Measurements from ENCODE around the gene ASTN2.

Gene ASTN2

DNA sequence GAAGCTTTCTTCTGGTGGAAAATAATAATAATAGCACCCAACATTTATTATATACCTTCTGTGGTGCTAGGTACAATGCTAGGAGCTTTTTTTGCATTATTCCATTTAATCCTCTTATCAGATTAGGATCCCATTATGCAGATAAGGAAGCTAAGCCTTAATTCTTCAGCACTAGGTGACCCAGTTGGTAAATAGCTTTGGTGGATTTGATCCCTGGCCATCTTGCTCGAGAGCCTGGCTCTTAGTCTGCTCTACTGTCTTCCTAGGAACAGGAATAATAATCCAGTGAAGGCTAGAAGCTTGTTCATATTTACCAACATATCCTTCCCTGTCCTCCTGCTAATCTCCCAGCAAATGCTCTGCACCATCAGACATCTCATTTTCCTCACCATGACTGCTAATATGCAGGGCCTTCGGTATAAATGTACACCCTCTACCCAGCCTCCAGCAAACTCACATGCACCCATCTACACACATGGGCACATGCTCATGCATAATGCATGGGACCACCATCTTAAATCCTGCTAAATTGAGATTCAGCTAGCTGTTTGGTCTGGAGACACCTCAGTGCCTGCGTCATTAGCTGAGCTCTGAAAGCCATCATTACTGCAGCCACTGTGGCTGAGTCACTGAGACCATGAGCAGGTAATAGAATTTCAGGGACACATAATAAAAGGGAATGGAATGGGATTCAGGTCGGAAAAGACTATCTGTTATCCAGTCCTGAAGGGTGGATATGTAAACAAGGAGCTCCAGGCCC, 640.3 kb downstream of the ASTN2 start:
- no peak for DNase-seq

DNA sequence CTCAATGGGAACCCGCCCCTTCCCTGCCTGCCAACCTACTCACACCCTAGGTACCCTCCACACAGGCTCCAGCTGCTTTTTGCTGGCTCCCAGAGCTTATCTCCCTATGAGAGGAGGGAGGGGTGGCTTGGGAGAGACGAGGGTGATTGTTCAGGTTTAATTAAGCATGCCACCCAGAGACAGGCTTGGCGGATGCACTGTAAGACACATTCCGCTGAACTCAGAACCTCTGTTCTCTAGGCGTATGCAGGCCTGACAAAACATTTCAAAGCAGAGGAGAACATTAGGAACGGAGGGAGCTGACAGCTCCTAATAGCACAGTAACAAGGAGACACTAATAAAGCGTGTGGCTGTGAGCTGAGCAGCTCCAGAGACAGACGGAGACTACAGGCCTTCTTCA, 647.6 kb downstream of the ASTN2 start:
- no peak for DNase-seq

DNA sequence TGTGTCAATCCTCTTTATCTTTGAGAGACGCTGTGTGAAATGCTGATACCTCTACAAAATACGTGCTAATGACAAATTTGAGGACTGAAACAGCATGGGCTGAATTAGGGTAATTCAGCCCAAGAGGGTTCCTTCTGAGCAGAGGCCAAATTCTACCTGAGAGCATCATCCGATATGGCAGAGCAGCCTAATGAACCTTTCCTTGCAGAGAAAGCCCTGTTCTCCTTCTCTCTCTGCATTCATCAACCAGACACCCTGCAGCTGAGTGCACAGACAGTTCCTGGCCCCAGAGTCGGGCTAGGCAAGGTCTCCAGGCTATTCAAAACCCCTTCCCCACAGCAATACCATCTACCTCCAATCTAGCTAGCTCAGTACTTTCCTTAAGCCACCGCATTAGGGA, 649.8 kb downstream of the ASTN2 start:
- no peak for DNase-seq

DNA sequence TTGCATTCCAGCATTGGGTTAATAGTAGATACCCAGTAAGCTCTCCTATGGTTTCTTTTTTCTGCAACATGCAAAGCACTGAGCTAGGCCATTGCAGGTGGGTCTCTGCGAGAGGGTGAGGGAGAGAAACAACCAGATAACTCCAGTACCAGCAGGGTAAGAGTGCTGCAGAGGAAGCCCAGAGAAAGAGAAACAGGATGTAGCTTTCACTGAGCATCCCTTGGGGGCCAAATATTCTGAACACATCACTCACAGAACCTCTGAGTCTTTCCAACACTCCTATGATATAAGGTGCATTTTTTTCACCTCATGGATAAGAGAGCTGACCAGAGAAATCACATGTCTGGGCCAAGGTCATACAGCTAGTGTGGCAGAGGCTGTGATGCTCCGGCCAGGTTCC, 651.1 kb downstream of the ASTN2 start:
- DNase-seq, result no peak

DNA sequence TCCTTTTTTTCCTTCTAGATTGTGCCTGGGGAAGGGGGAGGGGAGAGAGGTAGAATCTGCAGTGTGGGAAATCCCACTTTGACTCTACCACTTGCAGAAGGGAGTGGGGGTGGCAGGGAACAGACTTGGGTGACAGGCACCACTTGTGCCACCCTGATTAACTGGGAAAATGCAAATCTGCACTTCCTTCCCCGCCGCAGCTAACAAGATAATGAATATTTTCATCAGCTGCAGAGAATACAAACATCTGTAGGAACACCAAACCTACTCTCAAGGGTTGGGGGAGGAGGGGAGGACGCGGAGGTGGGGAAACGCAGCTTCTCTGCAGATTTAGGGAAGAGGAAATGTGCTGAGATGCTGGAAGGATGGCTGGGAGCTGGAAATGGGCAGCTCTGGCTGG, 654.2 kb downstream of the ASTN2 start:
- DNase-seq, result no peak

DNA sequence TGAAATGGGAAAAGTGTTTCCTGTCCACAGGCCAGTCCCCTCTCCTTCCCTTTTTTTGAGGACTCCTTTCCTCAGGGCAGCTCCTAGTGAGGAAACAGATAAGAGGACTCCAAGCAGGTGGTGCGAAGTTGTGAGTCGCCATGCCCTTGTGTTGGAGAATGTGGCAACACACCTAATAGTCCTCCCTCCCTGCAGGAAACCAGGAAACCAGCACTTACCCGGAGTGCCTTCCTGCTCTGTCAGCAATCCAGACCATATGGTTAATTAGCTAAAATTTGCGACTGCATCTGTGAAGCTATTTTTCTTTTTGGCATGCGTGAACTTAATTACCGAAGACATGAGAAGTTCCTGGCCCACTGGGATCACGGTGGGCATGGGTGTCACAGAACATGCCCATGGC, 657.8 kb downstream of the ASTN2 start:
- DNase-seq, result no peak

DNA sequence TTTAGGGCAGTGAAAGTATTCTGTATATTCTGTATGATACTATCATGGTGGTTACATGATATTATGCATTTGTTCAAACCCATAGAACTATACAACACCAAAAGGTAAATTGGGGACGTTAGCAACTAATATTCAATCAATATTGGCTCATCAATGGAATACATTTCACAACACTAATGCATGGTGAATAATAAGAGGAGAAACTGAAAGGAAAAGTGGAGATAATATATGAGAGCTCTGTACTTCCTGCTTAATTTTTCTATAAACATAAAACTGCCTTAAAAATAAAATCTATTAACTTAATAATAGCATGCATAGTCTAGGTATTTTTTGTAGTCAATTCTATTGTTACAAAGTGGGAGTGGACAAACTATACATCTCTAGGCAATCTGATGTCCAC, 661.5 kb downstream of the ASTN2 start:
- no peak for DNase-seq

DNA sequence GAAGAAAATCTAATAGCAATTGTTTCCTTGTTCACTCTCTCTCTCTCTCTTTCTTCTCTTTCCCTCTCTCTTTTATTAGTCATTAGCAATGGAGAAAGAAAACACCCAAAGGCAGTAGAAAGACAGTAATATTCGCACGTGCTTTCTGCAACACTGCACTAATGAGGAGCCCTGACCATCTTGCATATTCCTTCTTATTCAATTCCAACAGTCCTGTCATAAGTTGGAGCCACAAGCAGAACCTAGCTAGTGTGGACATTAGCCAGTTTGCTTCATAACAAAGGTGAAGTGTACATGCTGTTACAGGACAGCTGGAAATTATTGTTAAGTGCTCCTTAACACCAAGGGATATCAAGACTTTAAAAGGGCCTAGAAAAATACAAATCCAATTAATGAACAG, 664.3 kb downstream of the ASTN2 start:
- DNase-seq, result no peak

DNA sequence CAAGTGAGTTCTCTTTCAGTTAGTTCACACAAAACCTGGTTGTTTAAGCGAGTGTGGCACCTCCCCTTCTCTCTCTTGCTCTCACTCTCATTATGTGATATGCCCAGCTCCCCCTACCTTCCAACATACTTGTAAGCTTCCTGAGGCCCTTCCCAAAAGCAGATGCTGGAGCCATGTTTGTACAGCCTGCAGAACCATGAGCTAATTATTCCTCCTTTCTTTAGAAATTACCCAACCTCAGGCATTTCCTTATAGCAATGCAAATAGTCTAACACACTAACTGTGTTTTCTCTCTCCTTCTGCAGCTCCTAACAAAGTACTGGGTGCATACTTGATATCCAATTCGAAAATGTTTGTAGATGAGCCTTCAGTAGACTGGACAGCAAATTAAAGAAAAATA, 665.1 kb downstream of the ASTN2 start:
- no peak for DNase-seq

DNA sequence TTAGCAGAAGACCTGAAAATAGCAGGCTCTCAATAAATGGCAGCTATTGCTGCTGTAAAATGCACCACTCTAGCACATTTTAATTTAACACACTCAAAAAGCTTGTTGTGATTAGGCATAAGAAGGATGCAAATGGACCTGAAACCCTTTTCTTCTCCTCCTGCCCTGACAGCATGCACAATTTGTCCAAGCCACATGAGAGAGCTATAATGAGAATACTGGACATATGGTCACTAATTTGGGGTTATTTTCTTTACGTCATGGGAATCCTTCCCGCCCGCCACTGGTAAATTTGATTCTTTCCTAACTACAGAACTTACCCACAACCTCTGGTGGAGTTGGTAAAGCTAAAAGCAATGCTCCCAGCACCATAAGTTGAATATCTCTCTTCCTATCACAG, 665.7 kb downstream of the ASTN2 start:
- DNase-seq, result no peak

DNA sequence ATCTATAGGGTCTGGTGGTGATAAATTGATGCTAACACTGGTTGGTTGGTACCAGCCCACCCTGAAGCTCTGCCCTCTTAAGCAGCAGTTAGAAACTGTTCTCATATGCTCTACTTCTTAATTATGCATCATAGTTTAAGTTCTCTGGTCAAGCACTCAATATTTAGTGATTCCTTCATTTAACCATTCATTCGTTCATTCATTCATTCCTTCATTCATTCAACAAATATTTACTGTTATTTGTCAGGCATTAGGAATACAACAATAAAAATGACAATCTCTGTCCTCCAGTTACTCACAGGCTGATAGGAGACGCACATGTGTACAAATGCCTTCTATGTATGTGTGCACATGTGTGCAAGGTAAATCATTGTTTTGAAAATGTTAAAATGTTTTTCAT, 673.1 kb downstream of the ASTN2 start:
- DNase-seq, result no peak

DNA sequence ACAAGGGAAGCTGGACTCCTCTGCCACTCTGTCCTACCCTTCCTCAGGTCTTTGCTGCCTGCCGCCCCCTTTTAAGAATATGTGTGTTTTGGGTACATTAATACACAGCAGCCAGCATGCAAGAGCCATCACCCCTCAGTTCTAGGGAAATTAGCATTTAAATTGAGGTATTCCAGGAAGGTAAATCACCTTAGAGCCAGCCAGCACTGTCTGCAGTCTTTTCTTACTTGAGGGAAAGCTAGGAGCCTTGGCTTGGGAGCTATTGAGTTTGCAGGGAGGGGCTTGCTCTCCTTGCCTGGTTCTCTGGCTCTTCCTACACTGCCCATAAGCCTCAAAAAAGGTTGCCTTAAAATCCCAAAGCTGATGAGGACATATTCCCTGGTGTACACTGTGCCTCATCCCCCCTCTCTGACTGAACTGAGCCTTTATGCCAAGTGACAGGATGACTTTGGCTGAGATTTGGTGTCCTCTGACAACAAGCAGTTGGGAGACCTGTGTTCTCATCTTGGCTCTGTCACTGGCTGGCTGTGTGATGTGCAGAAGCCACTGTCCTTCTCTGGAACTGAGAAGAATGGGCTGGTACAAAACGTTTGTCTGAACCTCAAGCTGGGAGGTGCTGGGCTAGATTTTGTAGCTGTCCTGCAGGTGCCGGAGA, 673.6 kb downstream of the ASTN2 start:
- DNase-seq, result no peak

DNA sequence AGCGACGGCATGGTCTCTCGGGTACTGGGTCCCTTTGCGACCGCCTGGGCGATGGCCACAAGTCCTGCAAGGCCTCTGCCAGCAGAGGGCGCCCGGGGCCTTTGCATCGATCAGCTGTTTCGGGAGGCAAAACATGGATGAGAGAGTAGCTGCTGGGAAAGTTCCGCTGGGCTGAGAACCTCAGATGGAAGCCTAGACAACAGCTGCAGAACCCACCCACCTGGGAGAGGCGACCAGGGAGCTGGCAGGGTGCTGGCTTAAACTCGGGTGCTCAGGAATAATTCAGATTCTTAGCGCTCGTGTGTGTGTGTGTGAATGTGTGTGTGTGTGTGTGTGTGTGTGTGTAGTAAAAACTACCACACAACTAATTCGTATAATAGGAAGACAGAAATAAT, 677.7 kb downstream of the ASTN2 start:
- peak; percentile 22 for DNase-seq

DNA sequence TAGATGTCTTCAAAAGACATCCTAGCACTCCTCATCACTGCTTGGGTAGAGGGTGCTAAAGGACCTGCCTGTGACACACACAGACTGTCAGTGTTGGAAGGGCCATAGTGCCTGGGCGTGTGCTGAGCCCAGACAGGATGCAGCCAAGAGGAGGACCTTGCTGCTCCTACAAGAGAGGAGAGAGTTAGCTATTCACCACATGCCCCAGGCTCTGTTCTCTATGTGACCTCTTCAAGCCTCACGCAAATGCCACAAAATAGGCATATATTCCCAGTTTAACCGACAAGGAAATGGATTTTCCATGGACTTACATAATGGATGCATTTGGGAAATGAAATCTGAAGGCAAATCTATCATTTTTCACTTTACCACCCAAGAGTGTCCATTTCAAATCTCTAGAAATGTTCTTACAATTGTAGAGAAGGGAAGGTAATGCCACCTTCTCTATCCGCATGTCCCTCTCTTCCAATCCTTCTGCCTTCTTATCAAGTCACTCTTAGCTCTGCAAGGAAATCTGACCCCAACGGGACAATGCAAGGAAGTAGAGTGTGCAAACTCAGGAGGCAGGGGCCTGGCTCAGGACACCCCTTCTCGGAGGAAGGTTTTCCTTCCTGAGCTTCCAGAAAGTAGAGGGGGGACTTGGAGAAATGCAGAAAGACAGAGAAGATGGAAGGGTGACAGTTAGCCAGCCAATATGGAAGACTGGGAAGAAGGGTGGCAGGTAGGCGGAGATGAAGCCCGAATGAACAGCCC, 678.3 kb downstream of the ASTN2 start:
- DNase-seq, result no peak

DNA sequence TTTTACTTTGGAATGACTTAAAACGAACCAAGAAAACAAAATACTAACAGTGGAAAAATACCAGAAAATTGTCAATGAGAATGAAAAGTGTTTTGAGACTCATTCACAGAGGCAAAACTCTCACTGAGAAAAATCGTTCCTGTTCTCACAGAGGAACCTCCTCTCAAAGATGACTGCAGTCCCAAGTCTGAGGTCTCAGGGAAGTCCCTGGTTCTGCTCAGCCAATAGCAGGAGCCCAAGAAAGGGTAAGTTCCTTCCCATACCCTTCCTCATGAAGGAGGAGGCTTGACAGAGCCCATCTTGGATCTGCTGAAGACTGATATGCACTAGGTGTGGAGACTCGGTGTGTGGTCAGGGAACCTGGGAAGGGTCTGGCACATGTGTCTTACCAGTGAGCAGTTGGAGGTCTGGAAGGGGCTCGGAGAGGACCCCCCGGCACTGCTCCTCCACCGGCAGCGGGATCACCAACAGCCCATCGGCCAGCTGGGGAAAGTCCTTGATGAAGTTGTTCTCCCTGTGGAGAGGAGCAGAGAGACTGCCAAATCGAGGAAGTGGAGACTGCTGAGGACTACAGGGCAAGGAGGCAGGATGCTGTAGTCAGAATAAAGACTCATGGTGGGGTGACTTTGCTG, 681.7 kb downstream of the ASTN2 start:
- DNase-seq, result no peak

DNA sequence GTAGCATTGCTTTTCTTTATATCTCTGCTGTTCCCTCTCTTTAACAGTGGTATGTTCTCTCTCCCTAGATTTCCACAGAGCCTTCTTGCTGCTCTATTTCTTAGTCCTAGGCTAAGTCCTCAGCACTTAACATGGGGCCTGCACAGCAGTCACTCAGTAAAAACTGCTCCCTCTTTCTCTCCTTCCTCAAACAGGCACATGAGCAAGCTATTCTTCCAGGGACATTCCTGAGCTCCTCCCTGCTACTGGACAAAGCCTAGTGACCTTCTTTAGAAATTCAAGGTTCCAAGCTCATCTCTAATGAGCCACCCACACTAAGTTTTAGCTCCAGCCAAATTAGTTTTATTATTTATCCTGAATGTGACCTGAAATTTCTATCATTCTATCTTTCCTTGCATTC, 688.3 kb downstream of the ASTN2 start:
- no peak for DNase-seq

DNA sequence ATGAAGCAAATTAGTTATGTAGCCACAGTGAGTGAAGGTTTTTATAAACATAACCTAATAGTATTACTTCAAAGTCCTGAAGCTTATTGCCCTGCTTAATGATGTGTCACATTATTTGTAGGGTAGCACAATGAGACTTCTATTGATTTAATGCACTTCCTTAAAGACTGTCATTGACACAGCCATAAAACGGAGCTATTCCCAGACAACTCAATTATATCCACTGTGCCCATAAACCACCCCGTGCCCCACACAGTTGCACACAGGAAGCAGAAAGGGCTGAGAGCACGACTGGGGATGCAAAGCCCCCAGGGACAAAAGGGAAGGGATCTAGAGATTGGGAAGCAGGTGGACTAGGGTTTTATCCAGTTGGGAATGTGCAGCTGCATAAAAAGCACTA, 690.7 kb downstream of the ASTN2 start:
- no peak for DNase-seq

DNA sequence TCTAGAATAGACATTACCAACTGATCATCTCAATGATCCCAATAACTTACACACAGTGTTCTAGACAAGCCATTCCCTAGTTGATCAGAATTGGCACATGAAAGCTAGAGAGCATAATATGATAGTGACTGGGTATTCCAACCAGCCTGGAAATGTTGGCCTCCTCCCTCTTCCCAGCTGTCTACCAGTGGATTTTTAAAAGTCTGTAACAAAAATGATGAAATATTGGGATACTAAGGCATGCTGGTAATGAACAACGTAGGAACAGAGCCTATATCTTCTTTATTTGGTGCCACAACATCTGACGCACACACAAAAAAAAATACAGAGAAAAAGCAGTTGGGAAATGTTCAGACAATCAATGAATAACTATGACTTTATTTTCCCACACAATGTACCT, 692.9 kb downstream of the ASTN2 start:
- DNase-seq, result no peak

DNA sequence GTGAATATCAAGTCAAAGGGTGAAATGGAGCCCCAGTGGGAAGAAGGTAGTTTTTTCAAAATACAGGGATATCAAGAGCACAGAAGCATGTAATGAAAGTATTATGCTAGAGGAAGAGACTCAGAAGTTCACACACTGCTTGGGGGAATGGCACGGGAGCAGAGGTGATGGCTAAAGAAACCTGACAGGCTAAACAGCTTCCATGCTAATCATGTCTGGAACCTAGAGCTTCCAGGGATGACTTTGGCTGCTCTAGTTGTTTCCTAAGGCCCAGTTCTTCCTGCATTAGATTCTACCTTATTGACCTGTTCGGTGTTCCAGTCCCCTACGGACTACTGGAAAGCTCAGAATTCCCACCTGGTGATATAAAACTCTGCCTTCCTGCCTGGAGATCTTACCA, 693.4 kb downstream of the ASTN2 start:
- no peak for DNase-seq

DNA sequence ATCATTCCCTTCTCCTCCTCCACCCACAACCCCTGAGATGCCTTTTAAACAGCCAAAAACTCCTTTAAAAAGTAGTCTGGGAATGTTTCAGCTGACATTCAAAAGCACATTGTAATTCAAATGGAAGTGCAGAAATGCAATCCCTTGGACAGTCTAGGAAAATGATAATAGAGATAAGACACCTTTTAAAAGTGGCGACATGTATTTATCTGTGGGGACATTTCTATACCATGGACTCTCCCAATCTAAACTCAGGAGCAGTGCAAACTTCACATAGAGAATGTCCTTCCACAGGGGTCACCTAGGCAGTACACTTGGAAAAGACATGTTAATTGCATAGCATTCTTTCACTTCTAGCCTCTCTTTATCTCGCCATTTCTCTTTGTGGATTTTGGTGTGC, 694.7 kb downstream of the ASTN2 start:
- DNase-seq, result no peak

DNA sequence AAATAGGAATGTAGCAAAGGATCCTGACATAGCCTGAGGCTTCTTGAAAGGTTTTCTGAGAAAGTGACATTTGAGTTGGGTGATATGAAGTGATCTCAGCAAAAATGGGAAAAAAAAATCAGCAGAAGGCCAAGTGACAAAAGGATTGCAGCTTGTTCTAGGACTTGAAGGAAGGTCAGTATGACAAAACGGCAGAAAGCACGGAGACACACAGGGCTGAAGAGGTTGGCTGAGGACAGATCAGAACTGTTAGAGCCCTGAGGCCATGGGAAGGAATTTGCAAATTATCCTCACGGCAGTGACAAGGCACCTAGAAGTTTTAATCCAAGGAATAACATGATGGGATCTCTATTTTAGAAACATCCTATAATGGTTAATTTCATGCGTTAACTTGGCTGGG, 696.7 kb downstream of the ASTN2 start:
- DNase-seq, result no peak

DNA sequence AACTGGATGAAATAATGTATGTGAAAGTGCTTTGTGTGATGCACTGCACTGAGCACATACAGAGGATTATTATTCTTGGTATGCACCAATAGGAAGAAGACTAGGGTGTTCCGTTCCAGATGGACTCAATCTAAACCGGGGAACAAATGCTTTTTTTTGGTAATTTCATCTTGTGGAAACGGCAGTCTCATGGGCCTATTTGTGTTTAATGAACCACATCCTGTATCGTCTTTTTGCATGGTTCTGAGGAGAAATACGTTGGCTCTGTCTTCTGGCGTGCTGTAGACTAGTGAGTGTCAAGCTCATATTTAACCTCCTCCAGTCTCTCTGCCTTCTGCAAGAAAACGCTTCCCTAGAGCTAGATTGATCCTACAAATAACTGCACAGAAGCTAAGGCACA, 697.7 kb downstream of the ASTN2 start:
- DNase-seq, result no peak

DNA sequence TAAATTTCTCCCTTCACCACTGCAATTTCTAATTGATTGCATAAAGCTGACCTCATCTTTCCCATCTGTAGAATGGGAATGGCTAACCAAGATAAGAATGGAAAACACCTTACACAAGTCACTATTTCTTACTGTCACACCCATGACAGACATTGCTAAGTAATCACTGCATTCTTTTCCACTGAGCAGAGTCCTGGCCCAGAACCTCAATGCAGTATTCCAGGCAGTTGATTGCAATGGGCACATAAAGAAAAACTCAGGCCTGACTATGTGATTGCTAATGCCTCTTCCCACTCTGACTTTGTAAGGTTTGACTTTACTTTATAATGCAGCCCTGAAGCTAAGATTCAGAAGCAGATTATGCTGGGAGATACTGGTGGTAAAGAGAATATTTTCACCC, 698.4 kb downstream of the ASTN2 start:
- no peak for DNase-seq

DNA sequence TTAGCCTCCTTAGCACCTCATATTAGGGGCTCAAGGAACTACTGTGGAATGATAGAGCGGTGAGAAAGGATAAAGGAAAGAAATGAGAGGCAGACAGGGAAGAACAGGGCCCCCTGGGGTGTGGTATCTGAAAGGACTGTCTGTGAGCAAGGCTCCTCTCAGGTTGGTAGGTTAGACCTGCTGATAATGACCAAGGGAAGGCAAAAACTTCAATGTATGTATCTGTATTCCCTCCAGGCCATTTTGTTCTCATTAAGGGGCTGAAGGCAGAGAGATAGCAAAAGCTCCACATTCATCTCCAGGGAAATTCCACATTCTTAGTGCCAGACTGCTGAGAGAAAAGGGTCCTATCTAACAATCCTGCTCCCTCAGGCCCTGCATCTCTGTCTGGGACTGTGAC, 699.1 kb downstream of the ASTN2 start:
- DNase-seq, result no peak
